Measurements from ENCODE around the gene ENOPH1. TPM values are rescaled to one million over a fixed set of nuclear protein-coding genes. Genes with fewer than 3 reads are reported as not detected.
"Not testable (repeated sequence)": the region's sequence is repeated elsewhere in the genome, so short reads cannot be mapped to it uniquely, and the experiment has no call there.

The ENOPH1 gene
- total RNA-seq, 1 donor from 2014 or later = 23.7 TPM

GRCh38 chr4:82388405-82388804 is 42.0 kb upstream of the ENOPH1 start:
- no peak for TF ChIP-seq CTCF (IDR thresholded peaks at IDR 0.05)
- intact Hi-C loops (cut with DNase I) = no loop called here
- Histone ChIP-seq H3K27ac (no peak overlapping the region), H3K27me3 (ENCODE audit: low read depth) (no peaks in the 10 kb centered on the region), H3K9me3 (no peaks in the 10 kb centered on the region), H3K4me3 (no peak overlapping the region), H3K4me1 (no peaks in the 10 kb centered on the region), H3K36me3 (no peaks in the 10 kb centered on the region)
- ATAC-seq = no peak
- no peak for DNase-seq

- H3K27ac ChIP-seq; intact Hi-C loops (cut with DNase I); H3K4me3 ChIP-seq; H3K4me1 ChIP-seq; H3K36me3 ChIP-seq; ATAC-seq; DNase-seq; H3K9me3 ChIP-seq; H3K27me3 ChIP-seq (ENCODE audit: low read depth): not testable (repeated sequence)
Measured at GRCh38 chr4:82390061-82390460, 40.3 kb upstream of the ENOPH1 start.

- intact Hi-C loops (cut with DNase I) = no loop called here
- Histone ChIP-seq H3K4me1 (no peaks in the 10 kb centered on the region), H3K4me3 (no peak overlapping the region), H3K27me3 (ENCODE audit: low read depth) (no peaks in the 10 kb centered on the region), H3K27ac (no peak overlapping the region), H3K9me3 (no peaks in the 10 kb centered on the region), H3K36me3 (no peaks in the 10 kb centered on the region)
- no peak for TF ChIP-seq CTCF (IDR thresholded peaks at IDR 0.05)
- no peak for DNase-seq
- ATAC-seq = peak in 1 of 2 donors; percentile 37
Measured at GRCh38 chr4:82394896-82395295, 35.5 kb upstream of the ENOPH1 start.

- Histone ChIP-seq H3K27ac (no peak overlapping the region), H3K4me1 (no peaks in the 10 kb centered on the region), H3K36me3 (no peaks in the 10 kb centered on the region), H3K4me3 (no peak overlapping the region), H3K27me3 (ENCODE audit: low read depth) (no peaks in the 10 kb centered on the region), H3K9me3 (no peaks in the 10 kb centered on the region)
- no peak for TF ChIP-seq CTCF (IDR thresholded peaks at IDR 0.05)
- intact Hi-C loops (cut with DNase I) = no loop called here
- ATAC-seq (no peak), DNase-seq (no peak)
Measured at GRCh38 chr4:82397527-82397926, 32.9 kb upstream of the ENOPH1 start.

- TF ChIP-seq CTCF (IDR thresholded peaks at IDR 0.05) = no peak
- intact Hi-C loops (cut with DNase I) = no loop called here
Measured at GRCh38 chr4:82398263-82398662, 32.1 kb upstream of the ENOPH1 start.

GRCh38 chr4:82401600-82401999 is 28.8 kb upstream of the ENOPH1 start:
- ATAC-seq (no peak), DNase-seq (no peak)
- intact Hi-C loops (cut with DNase I) = no loop called here
- no peaks in the 10 kb centered on the region for H3K36me3 ChIP-seq
- TF ChIP-seq CTCF (IDR thresholded peaks at IDR 0.05) = no peak
- H3K27me3 ChIP-seq (ENCODE audit: low read depth) = no peaks in the 10 kb centered on the region
- H3K4me1 ChIP-seq = no peaks in the 10 kb centered on the region
- no peak overlapping the region for H3K27ac ChIP-seq
- no peak overlapping the region for H3K4me3 ChIP-seq
- H3K9me3 ChIP-seq = no peaks in the 10 kb centered on the region

More at GRCh38 chr4:82398263-82398662, 32.1 kb upstream of the ENOPH1 start:
- no peak for DNase-seq
- H3K27ac ChIP-seq = no peak overlapping the region
- H3K4me3 ChIP-seq = no peak overlapping the region
- H3K27me3 ChIP-seq (ENCODE audit: low read depth) = no peaks in the 10 kb centered on the region
- no peaks in the 10 kb centered on the region for H3K4me1 ChIP-seq
- no peak for ATAC-seq
- H3K36me3 ChIP-seq = no peaks in the 10 kb centered on the region
- H3K9me3 ChIP-seq = no peaks in the 10 kb centered on the region

Data from lower lobe of right lung (tissue), 2 donors.